Inflammatory macrophage treated with lipopolysaccharide for 1 hour (primary cell): ENCODE measurements around the gene SNTB2.

Source experiments
- DNase-seq, 2 donors: peaks; one replicate each; pipeline ENCODE4 v3.0.0-alpha.2; 2020 to 2022

The SNTB2 gene

GRCh38 chr16:69182730-69183416 is 4.1 kb upstream of the SNTB2 start:
- DNase-seq: no peak

- no peak for DNase-seq
Observed at GRCh38 chr16:69187446-69188235, 677 bp downstream of the SNTB2 start.

- DNase-seq: no peak
Observed at GRCh38 chr16:69188236-69188549, 1.2 kb downstream of the SNTB2 start.

- DNase-seq: no peak
Observed at GRCh38 chr16:69188716-69189115, 1.8 kb downstream of the SNTB2 start.

- no peak for DNase-seq
Observed at GRCh38 chr16:69190046-69190588, 3.2 kb downstream of the SNTB2 start.

GRCh38 chr16:69190598-69190997 is 3.6 kb downstream of the SNTB2 start:
- peak in 1 of 2 donors; percentile 25 for DNase-seq

- DNase-seq: no peak
Observed at GRCh38 chr16:69191136-69191535, 4.2 kb downstream of the SNTB2 start.

GRCh38 chr16:69193855-69194254 is 6.9 kb downstream of the SNTB2 start:
- no peak for DNase-seq

GRCh38 chr16:69194488-69194887 is 7.5 kb downstream of the SNTB2 start:
- no peak for DNase-seq

GRCh38 chr16:69195369-69196029 is 8.5 kb downstream of the SNTB2 start:
- peak in 1 of 2 donors; percentile 35 for DNase-seq

- DNase-seq: no peak
Observed at GRCh38 chr16:69197573-69197972, 10.6 kb downstream of the SNTB2 start.

GRCh38 chr16:69199382-69199781 is 12.4 kb downstream of the SNTB2 start:
- DNase-seq: no peak

- no peak for DNase-seq
Observed at GRCh38 chr16:69201291-69201690, 14.3 kb downstream of the SNTB2 start.

GRCh38 chr16:69201787-69202186 is 14.8 kb downstream of the SNTB2 start:
- no peak for DNase-seq

- DNase-seq: peak; percentile 46 to 48
Observed at GRCh38 chr16:69204172-69204571, 17.2 kb downstream of the SNTB2 start.

GRCh38 chr16:69209735-69210134 is 22.8 kb downstream of the SNTB2 start:
- peak; percentile 49 to 52 for DNase-seq

GRCh38 chr16:69217433-69217832 is 30.5 kb downstream of the SNTB2 start:
- no peak for DNase-seq

GRCh38 chr16:69219279-69219678 is 32.3 kb downstream of the SNTB2 start:
- no peak for DNase-seq

- no peak for DNase-seq
Observed at GRCh38 chr16:69223882-69224281, 36.9 kb downstream of the SNTB2 start.

- no peak for DNase-seq
Observed at GRCh38 chr16:69225121-69225520, 38.2 kb downstream of the SNTB2 start.

GRCh38 chr16:69233124-69233523 is 46.2 kb downstream of the SNTB2 start:
- DNase-seq: no peak

- no peak for DNase-seq
Observed at GRCh38 chr16:69234460-69234859, 47.5 kb downstream of the SNTB2 start.

GRCh38 chr16:69236319-69236718 is 49.4 kb downstream of the SNTB2 start:
- no peak for DNase-seq

- no peak for DNase-seq
Observed at GRCh38 chr16:69237296-69237695, 50.3 kb downstream of the SNTB2 start.
